ENCODE data around the gene ORMDL2.

The ORMDL2 gene

DNA sequence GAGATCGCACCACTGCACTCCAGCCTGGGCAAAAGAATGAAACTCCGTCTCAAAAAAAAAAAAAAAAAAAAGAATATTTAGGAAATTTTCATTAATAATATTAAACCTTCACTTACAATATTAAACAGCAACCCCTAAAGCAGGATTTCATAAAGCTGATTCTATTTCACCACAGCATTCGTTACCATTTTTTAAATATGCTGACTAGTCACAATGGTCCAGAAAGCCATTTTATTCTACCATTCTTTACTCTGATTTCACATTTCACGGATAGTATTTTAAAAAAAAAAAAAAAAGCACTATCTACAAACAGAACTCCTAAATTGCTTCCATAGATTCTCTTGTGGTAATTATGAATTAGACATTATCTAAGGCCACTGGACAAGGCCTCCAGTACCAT lies 27.9 kb upstream of the ORMDL2 start:
- DNase-seq (ENCODE audit: low read depth, low spot score) = no peak
- in situ Hi-C loops (cut with HindIII; ENCODE audit: low sequenced_read_pairs) = no loop called here

DNA sequence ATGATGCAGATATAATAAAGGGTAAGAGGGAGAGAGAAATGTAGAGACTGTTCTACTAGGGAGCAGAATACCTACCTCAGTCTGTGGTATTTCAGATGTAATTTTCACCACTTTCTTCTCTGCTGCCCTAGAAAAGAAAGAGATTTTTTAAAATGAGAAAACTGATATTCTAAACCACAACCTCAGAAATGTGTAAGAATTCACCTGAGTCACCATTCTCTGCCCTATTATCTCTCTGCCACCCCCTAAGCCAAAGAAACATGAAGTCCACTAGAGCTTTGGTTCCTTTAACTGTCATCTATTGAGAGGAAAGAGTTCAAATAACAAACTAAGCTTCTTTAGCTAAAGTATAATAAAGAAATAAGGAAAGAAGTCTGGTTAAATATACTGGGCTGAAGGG lies 21.9 kb upstream of the ORMDL2 start:
- no peak overlapping the region for H3K4me3 ChIP-seq (ENCODE audit: low read depth, low read length)
- in situ Hi-C loops (cut with HindIII; ENCODE audit: low sequenced_read_pairs) = no loop called here
- TF ChIP-seq, protein P1, sequence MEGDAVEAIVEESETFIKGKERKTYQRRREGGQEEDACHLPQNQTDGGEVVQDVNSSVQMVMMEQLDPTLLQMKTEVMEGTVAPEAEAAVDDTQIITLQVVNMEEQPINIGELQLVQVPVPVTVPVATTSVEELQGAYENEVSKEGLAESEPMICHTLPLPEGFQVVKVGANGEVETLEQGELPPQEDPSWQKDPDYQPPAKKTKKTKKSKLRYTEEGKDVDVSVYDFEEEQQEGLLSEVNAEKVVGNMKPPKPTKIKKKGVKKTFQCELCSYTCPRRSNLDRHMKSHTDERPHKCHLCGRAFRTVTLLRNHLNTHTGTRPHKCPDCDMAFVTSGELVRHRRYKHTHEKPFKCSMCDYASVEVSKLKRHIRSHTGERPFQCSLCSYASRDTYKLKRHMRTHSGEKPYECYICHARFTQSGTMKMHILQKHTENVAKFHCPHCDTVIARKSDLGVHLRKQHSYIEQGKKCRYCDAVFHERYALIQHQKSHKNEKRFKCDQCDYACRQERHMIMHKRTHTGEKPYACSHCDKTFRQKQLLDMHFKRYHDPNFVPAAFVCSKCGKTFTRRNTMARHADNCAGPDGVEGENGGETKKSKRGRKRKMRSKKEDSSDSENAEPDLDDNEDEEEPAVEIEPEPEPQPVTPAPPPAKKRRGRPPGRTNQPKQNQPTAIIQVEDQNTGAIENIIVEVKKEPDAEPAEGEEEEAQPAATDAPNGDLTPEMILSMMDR (IDR thresholded peaks at IDR 0.05; ENCODE audit: low read depth, low read length) = no peak
- no peak for DNase-seq (ENCODE audit: low read depth, low spot score)

More for the DNA sequence above, 27.9 kb upstream of the ORMDL2 start:
- TF ChIP-seq, protein P1 (IDR thresholded peaks at IDR 0.05; ENCODE audit: low read depth, low read length) = no peak
- H3K4me3 ChIP-seq (ENCODE audit: low read depth, low read length) = no peak overlapping the region

DNA sequence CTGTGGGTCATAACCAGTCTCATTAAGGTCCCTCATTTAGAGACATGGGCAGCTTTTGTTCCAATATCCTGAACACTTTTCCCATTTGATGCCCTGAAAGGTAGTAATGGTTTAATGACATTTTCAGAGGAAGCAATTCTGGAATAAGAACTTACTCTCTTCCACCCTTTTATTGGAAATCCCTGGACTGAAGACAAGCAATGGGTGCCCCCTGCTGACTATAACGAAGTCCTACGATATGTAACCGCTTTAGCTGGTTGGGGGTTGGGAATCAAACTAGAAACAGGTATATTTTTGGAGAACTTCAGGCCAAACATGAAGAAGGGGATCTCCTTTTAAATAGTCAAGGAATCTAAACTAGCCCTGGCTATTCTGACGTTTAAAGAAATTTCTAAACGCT lies 20.8 kb upstream of the ORMDL2 start:
- in situ Hi-C loops (cut with HindIII; ENCODE audit: low sequenced_read_pairs) = no loop called here
- peak; percentile 55 for DNase-seq (ENCODE audit: low read depth, low spot score)
- no peak overlapping the region for H3K4me3 ChIP-seq (ENCODE audit: low read depth, low read length)
- TF ChIP-seq, protein P1 (IDR thresholded peaks at IDR 0.05; ENCODE audit: low read depth, low read length) = peak; percentile 57

DNA sequence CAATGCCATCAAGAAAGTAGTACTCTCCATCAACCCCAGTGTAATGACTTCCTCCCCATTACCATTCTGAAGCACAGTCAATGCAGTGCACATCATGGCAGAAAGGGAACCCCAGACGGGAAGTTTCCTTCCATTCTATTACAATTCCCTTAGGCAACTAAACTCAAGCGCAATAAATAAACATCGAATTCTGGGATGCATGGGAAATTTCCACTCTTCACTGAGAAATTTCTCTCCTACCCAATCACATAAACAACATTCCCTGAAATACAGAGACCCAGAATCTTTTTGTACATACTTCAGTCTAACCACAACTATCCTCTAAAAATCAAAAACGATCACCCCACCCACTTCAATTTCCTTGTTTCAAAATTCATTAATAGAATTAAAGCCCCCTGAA lies 20.3 kb upstream of the ORMDL2 start:
- TF ChIP-seq, protein P1 (IDR thresholded peaks at IDR 0.05; ENCODE audit: low read depth, low read length) = no peak
- no peak overlapping the region for H3K4me3 ChIP-seq (ENCODE audit: low read depth, low read length)
- DNase-seq (ENCODE audit: low read depth, low spot score) = no peak
- in situ Hi-C loops (cut with HindIII; ENCODE audit: low sequenced_read_pairs) = no loop called here

DNA sequence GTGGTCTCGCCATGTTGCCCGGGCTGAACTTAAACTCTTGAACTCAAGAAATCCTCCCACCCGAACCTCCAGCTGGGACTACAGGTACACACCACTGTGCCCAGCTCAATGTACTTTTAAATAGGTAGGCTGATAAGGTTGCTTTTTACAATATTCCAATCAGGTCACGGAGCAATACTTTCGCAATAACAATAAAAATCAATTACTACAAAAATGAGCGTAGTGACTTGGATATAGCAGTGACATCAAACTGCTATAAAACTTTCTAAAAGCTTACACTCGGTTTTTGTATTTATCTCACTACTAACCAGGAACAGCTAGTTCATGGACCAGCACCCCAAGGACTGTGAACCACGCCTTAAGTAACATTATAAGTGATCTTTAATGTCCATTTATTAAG lies 10.9 kb upstream of the ORMDL2 start:
- TF ChIP-seq, protein P1 (IDR thresholded peaks at IDR 0.05; ENCODE audit: low read depth, low read length) = no peak
- no peak overlapping the region for H3K4me3 ChIP-seq (ENCODE audit: low read depth, low read length)
- no peak for DNase-seq (ENCODE audit: low read depth, low spot score)
- in situ Hi-C loops (cut with HindIII; ENCODE audit: low sequenced_read_pairs) = no loop called here

DNA sequence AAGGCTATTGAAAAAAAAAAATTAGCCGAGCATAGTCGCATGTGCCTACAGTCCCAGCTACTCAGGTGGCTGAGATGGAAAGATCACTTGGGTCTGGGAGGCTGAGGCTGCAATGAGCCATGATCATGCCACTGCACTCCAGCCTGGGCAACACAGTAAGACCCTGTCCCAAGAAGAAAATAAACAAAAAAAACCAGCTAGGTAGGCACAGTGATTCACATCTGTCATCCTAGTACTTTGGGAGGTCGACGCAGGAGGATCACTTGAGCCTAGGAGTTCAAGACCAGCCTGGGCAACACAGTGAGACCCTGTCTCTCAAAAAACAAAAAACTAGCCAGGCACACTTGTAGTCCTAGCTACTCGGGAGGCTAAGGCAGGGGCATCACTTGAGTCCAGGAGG lies 8.6 kb upstream of the ORMDL2 start:
- in situ Hi-C loops (cut with HindIII; ENCODE audit: low sequenced_read_pairs) = no loop called here
- TF ChIP-seq, protein P1 (IDR thresholded peaks at IDR 0.05; ENCODE audit: low read depth, low read length) = no peak
- no peak overlapping the region for H3K4me3 ChIP-seq (ENCODE audit: low read depth, low read length)

DNA sequence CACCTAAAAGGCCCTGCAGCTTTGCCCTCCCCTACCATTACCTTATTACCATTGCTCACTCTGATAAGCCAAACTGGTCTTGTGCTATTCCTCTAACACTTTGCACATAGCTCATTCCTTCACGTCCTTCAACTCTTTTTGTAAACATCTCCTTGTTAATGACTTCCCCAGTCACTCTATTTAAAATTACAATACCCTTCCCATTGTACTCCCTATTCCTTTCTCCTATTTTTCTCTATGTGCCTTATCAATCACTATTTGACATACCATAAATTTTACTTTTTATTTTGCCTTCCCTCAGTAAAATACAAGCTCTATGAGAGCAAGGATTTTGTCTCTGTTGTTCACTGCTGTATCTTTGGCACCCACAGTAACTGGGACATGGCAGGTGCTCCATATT lies 5.8 kb upstream of the ORMDL2 start:
- TF ChIP-seq, protein P1 (IDR thresholded peaks at IDR 0.05; ENCODE audit: low read depth, low read length) = no peak
- DNase-seq (ENCODE audit: low read depth, low spot score) = no peak
- no peak overlapping the region for H3K4me3 ChIP-seq (ENCODE audit: low read depth, low read length)
- in situ Hi-C loops (cut with HindIII; ENCODE audit: low sequenced_read_pairs) = no loop called here

More for the DNA sequence above, 8.6 kb upstream of the ORMDL2 start:
- no peak for DNase-seq (ENCODE audit: low read depth, low spot score)
